HepG2 (cell line): ENCODE measurements around the gene C1orf198.

Experiments
- HDAC1 ChIP-seq: sonication (generic); formaldehyde crosslinking; IDR thresholded peaks from 2 replicates; pipeline ENCODE4 v1.5.1; 2020; ENCODE audit warnings: mild to moderate bottlenecking, missing genetic modification reagents
- RAD21 ChIP-seq: fragments of 450-650 bp; formaldehyde crosslinking; IDR thresholded peaks from 2 replicates; pipeline ENCODE4 v1.5.0; 2020; ENCODE audit warnings: mild to moderate bottlenecking
- ZNF101 ChIP-seq: sonication (generic); formaldehyde crosslinking; IDR thresholded peaks from 2 replicates; pipeline ENCODE4 v1.4.0; 2020; ENCODE audit warnings: mild to moderate bottlenecking, low read depth, missing genetic modification reagents, borderline replicate concordance
- ZNF121 ChIP-seq: sonication (generic); formaldehyde crosslinking; IDR thresholded peaks from 2 replicates; pipeline ENCODE4 v1.5.0; 2020; ENCODE audit warnings: mild to moderate bottlenecking, missing genetic modification reagents

DNA sequence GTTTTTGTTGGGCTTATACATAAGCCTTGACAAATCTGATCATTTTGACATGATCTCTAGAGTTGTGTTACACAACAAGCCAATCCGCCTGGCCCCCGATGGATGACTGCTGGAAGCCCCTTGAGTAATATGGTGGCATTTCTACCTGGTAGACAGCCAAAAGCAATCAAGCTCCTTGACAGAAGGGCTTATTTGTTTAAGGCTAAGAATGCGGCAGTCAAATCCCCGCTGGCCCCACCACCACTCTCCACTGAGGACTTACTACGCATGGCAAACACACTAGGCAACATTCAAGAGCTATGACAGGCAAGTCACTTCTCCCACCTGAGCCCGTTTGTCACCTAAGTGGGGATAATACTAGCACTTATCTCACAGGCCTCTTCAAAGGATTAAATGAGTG, 33.4 kb upstream of the C1orf198 start:
- no peak for TF ChIP-seq HDAC1 (CRISPR knock-in tag)
- TF ChIP-seq ZNF101 (CRISPR knock-in tag): no peak
- TF ChIP-seq RAD21 (CRISPR knock-in tag): no peak
- TF ChIP-seq ZNF121 (CRISPR knock-in tag): no peak
